ENCODE data around the gene CD9. TPM values are rescaled to one million over a fixed set of nuclear protein-coding genes. Genes with fewer than 3 reads are reported as not detected.

CD9 gene
- polyA plus RNA-seq, 3 donors, result 7.6 to 323 (median 7.7) TPM

GRCh38 chr12:6215120-6215807 lies 15.1 kb downstream of the CD9 start:
- Histone ChIP-seq H3K9ac (ENCODE audit: insufficient read depth, low read length, poor library complexity, severe bottlenecking) (no peak overlapping the region), H3K9me3 (replicated peaks in 1 of 2; ENCODE audit: control insufficient read depth in 1 of 2, insufficient read depth in 1 of 2, low read length in 2 of 2) (no peaks in the 10 kb centered on the region), H3K4me2 (replicated peaks; ENCODE audit: extremely low read depth, low read length, poor library complexity, severe bottlenecking) (no peak overlapping the region), H4K20me1 (ENCODE audit: insufficient read depth, low read length) (no peaks in the 10 kb centered on the region), H2AFZ (ENCODE audit: insufficient read depth, low read depth, low read length, poor library complexity, severe bottlenecking) (no peak overlapping the region), H3K79me2 (ENCODE audit: insufficient read depth, low read length) (no peaks in the 10 kb centered on the region), H3K27ac (ENCODE audit: low read depth in 1 of 2, low read length in 2 of 2) (no peak overlapping the region), H3K4me3 (replicated peaks in 1 of 3; ENCODE audit: low read depth in 2 of 3, low read length in 3 of 3) (no peak overlapping the region), H3K4me1 (ENCODE audit: control insufficient read depth in 1 of 2, insufficient read depth in 2 of 2, low read length in 2 of 2) (no peaks in the 10 kb centered on the region), H3K36me3 (replicated peaks in 1 of 2; ENCODE audit: control insufficient read depth in 1 of 2, insufficient read depth in 2 of 2, low read length in 2 of 2) (no peaks in the 10 kb centered on the region), H3K27me3 (ENCODE audit: control insufficient read depth in 2 of 2, insufficient read depth in 2 of 2, low read length in 2 of 2) (no peaks in the 10 kb centered on the region)
- Mint-ChIP-seq H3K36me3 (no peaks in the 10 kb centered on the region), H3K4me1 (peaks cover 9% of the 10 kb centered on the region), H3K27me3 (ENCODE audit: low read depth in 3 of 3) (peaks cover 4 to 9% (median 6%) of the 10 kb centered on the region in 3 donors), H3K9me3 (no peaks in the 10 kb centered on the region), H3K4me3 (no peak overlapping the region), H3K27ac (peak overlapping the region in 2 of 7 donors; percentile 51 to 66)
- no peak for DNase-seq
- WGBS (ENCODE audit: insufficient coverage), result 88% methylated on average over 8 of the region's 10 CpGs
- TF ChIP-seq, protein P1, sequence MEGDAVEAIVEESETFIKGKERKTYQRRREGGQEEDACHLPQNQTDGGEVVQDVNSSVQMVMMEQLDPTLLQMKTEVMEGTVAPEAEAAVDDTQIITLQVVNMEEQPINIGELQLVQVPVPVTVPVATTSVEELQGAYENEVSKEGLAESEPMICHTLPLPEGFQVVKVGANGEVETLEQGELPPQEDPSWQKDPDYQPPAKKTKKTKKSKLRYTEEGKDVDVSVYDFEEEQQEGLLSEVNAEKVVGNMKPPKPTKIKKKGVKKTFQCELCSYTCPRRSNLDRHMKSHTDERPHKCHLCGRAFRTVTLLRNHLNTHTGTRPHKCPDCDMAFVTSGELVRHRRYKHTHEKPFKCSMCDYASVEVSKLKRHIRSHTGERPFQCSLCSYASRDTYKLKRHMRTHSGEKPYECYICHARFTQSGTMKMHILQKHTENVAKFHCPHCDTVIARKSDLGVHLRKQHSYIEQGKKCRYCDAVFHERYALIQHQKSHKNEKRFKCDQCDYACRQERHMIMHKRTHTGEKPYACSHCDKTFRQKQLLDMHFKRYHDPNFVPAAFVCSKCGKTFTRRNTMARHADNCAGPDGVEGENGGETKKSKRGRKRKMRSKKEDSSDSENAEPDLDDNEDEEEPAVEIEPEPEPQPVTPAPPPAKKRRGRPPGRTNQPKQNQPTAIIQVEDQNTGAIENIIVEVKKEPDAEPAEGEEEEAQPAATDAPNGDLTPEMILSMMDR (IDR thresholded peaks at IDR 0.05), result no peak
- intact Hi-C loops (cut with micrococcal nuclease), result no loop called here

GRCh38 chr12:6215932-6216494 lies 15.8 kb downstream of the CD9 start:
- Histone ChIP-seq H3K36me3 (replicated peaks in 1 of 2; ENCODE audit: control insufficient read depth in 1 of 2, insufficient read depth in 2 of 2, low read length in 2 of 2) (no peaks in the 10 kb centered on the region), H3K4me2 (replicated peaks; ENCODE audit: extremely low read depth, low read length, poor library complexity, severe bottlenecking) (no peak overlapping the region), H3K4me3 (replicated peaks in 1 of 3; ENCODE audit: low read depth in 2 of 3, low read length in 3 of 3) (no peak overlapping the region), H3K9me3 (replicated peaks in 1 of 2; ENCODE audit: control insufficient read depth in 1 of 2, insufficient read depth in 1 of 2, low read length in 2 of 2) (no peaks in the 10 kb centered on the region), H3K4me1 (ENCODE audit: control insufficient read depth in 1 of 2, insufficient read depth in 2 of 2, low read length in 2 of 2) (no peaks in the 10 kb centered on the region), H2AFZ (ENCODE audit: insufficient read depth, low read depth, low read length, poor library complexity, severe bottlenecking) (no peak overlapping the region), H3K27ac (ENCODE audit: low read depth in 1 of 2, low read length in 2 of 2) (no peak overlapping the region), H3K9ac (ENCODE audit: insufficient read depth, low read length, poor library complexity, severe bottlenecking) (no peak overlapping the region), H4K20me1 (ENCODE audit: insufficient read depth, low read length) (no peaks in the 10 kb centered on the region), H3K27me3 (ENCODE audit: control insufficient read depth in 2 of 2, insufficient read depth in 2 of 2, low read length in 2 of 2) (no peaks in the 10 kb centered on the region), H3K79me2 (ENCODE audit: insufficient read depth, low read length) (no peaks in the 10 kb centered on the region)
- WGBS (ENCODE audit: insufficient coverage), result 42% methylated on average over 4 of the region's 5 CpGs
- H3K27ac Mint-ChIP-seq, result peak overlapping the region in 3 of 7 donors; percentile 4 to 54 (median 51)
- peak in 2 of 3 donors; percentile 30 to 31 for DNase-seq
- no peaks in the 10 kb centered on the region for H3K9me3 Mint-ChIP-seq
- H3K4me1 Mint-ChIP-seq, result peaks cover 7% of the 10 kb centered on the region
- H3K36me3 Mint-ChIP-seq, result no peaks in the 10 kb centered on the region
- TF ChIP-seq, protein P1 (IDR thresholded peaks at IDR 0.05), result no peak
- intact Hi-C loops (cut with micrococcal nuclease), result no loop called here
- peaks cover 6 to 8% (median 6%) of the 10 kb centered on the region in 3 donors for H3K27me3 Mint-ChIP-seq (ENCODE audit: low read depth in 3 of 3)
- no peak overlapping the region for H3K4me3 Mint-ChIP-seq

Data from CD14-positive monocyte (primary cell).